HG02588 (cell line): ENCODE data around the gene MAML2.

Source experiments
- ATAC-seq: cut with Tn5 transposase; IDR thresholded peaks from one replicate; pipeline ENCODE4 v1.9.1; 2021; ENCODE audit warnings: mild to moderate bottlenecking, moderate library complexity; ENCODE audit not compliant: unreplicated experiment

MAML2 gene

GRCh38 chr11:96141626-96142025 lies 201.4 kb downstream of the MAML2 start:
- ATAC-seq = no peak

GRCh38 chr11:96139691-96140090 lies 203.3 kb downstream of the MAML2 start:
- no peak for ATAC-seq

- ATAC-seq = no peak
Observed at GRCh38 chr11:96137373-96137772, 205.6 kb downstream of the MAML2 start.

DNA sequence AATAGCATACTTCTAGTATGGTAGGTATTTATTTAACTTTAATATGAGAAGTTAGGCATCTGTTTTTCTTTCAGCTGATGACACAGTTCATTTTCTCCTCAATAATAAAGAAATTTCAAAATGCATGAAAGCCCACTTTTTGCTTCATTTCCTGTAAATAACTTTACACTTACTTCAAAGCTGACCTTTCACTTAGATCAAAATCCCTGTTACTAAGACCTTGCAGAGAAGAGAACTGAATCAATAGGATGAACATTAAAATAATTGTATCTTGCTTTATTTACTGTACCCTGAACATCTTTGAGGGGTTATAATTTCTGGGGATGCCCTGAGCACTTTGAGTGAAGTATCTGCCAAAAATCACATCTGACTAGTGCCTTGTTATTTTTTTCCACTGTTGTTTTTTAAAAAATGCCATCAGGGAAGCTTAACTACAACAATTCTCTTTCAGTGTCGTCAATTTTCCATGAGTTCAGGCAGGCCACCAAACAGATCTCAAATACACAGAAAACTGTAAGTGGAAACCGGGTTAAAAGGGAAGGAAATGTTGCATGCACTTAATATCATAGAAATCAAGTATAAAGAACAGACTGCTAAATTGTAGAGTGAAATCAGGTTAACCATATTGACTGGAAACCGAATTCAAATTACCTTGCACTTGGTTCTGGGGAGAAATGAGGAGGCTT lies 206.2 kb downstream of the MAML2 start:
- ATAC-seq = no peak

DNA sequence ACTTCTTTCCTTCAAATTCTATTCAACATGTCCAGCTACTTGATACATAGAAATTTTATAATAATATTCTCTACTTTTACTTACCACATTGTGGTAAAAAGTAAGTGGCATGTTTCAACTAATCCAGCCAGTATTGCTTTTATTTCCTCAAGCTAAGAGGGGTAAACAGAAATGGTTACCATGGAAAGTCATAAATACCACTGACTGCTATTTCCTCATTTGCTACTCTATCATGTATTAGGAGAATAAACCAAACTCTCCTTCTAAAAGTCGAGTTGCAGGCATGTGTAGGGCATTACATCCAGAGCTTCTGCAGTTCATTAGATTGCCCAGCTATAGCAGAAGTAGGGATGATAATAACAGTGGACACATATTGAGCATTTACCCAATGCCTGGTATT lies 208.4 kb downstream of the MAML2 start:
- ATAC-seq = no peak

DNA sequence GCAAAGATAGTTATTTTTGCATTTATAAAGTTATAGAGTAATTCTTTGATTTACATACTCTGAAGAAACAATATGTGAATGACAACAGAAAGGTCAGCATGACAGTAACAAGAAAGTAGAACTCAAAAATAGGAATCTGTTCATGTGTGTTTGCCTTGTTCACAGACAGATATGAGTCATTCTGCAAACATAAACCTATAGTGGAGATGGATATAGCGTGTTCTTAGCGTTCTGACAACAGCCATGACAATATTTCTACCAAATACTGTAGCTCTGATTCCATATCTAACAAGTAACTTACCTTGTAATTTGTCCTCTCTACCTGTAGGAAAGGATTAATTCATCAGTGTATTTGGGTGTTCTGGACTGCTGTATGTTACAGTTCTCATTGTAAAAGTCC lies 210.6 kb downstream of the MAML2 start:
- no peak for ATAC-seq

GRCh38 chr11:96130061-96130620 lies 212.9 kb downstream of the MAML2 start:
- ATAC-seq = no peak

GRCh38 chr11:96127596-96127959 lies 215.4 kb downstream of the MAML2 start:
- no peak for ATAC-seq

- ATAC-seq = no peak
Observed at GRCh38 chr11:96126917-96127595, 215.9 kb downstream of the MAML2 start.

DNA sequence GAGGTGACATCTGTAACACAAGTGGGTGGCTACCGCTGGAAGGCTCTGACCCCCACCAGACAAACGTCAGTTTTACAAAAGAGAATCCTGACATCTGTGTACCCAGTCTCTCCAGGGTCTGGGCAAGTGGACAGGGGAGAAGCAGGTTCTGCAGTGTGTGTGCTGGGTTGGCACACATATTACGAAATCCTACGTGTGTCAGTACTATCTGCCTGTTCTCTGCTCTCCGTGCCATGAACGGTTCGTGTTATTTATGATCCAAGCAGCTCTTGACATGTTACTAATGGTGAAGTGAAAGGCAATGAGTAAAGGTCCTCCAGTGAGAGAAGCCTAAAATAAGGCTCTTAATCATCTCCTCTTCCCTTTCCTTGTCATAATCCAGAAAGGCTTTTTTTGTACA lies 217.6 kb downstream of the MAML2 start:
- no peak for ATAC-seq

GRCh38 chr11:96124155-96124554 lies 218.8 kb downstream of the MAML2 start:
- ATAC-seq = no peak

- no peak for ATAC-seq
Observed at GRCh38 chr11:96123301-96123700, 219.7 kb downstream of the MAML2 start.

DNA sequence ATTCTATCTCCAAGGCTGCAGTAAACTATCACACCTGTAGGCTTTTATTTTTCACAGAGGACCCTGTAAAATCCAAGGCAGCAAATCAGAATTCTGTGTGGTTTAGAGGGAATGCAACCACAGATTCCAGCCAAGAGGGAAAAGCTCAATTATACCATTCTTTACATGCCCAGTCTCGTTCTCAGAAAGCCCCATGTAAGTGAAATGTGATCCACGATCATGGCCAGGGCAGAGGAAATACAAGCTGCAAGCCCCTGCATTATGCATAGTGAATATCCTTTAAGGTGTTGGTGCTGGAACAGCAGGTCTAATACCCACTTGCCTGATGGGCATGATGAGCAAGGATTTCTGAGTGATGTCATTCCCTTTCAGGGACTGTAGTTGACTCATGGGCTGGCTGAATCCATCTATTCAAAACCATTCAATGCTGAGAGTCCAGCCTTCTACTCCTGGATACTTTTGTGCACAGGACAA lies 220.4 kb downstream of the MAML2 start:
- ATAC-seq = no peak

DNA sequence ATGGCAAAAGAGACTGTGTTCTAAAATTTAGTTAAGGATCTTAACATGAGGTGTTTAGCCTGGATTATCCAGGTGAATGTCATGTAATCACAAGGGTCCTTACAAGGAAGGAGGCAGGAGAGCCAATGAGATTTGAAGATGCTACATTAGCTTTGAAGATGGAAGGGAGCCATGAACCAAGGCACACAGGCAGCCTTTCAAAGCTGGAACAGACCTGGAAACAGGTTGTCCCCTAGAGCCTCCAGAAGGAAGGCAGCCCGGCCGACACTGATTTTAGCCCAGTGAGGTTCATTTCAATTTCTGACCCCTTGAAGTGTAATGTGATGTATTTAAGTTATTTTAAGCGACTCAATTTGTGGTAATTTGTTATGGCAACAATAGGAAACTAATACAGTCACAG lies 223.8 kb downstream of the MAML2 start:
- ATAC-seq = no peak

DNA sequence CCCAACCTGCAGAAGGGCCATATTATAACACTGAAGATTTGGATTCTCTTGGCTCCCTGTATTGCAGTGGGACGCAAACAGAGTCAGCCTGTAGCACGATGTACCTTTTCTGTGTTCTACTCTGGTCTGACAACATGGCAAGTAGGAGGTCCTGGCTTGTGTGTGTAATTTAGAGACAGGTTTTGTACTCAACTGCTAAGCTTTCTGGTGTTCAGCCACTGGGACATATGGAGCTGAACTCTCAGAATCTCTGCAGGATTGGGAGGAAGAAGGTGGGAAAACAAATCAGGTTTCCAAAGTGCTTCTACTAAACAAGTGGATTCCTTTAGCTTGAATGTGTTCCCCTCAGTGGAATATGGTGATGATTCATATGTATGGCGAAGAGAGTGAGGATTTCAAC lies 226.6 kb downstream of the MAML2 start:
- no peak for ATAC-seq

GRCh38 chr11:96114178-96115064 lies 228.6 kb downstream of the MAML2 start:
- no peak for ATAC-seq

DNA sequence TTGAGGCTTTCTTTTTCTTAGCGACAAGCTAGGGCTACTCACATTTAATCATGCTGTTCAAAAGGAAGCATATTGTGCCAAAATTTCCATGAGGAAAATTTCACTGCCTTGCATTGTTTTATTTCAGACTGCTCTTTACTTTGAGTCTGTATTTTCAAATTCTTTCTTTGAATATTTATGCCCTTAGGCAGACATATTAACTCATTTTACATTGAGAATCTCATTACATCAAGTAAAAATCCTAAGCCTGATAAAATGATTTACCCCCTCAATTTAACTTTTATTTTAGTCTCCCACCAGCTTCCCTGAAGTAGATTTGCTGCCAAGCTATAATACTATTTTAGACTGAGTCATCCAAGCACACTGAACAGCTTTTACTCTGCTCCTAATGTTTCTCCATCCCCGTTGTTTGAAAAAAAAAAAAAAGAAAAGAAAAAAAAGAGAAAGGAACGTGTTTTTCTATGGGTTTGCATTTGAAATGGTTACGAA lies 229.8 kb downstream of the MAML2 start:
- ATAC-seq = no peak

- ATAC-seq = peak; percentile 91
Observed at GRCh38 chr11:96112192-96113128, 230.5 kb downstream of the MAML2 start.

DNA sequence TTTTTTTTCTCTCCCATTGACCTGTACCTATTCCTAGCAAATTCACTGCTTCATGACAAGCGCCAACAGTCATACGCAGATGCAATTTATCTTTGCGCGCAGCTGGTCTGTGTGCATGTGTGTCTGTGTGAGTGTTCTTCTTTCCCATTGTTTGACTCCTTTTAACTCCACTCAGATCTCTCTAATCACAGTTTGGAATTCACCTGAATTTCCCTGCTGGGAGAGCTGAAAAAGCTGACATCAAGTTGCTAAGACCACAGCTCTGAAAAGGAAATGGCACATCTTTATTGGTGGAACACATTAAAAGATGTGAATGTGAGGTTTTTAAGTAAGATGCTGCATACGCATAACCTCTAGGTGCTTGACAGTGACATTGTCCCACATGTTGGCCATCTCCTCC lies 231.7 kb downstream of the MAML2 start:
- ATAC-seq = no peak

GRCh38 chr11:96110302-96110701 lies 232.7 kb downstream of the MAML2 start:
- no peak for ATAC-seq
